Measurements from ENCODE around the gene VEZT. TPM values are rescaled to one million over a fixed set of nuclear protein-coding genes. Genes with fewer than 3 reads are reported as not detected.
"Not testable (repeated sequence)": the region's sequence is repeated elsewhere in the genome, so short reads cannot be mapped to it uniquely, and the experiment has no call there.

Gene VEZT
- total RNA-seq, 1 donor from 2014 or later, result 89.9 TPM

GRCh38 chr12:95227818-95228356 is 10.3 kb downstream of the VEZT start:
- Mint-ChIP-seq H3K4me1 (ENCODE audit: unreplicated experiment) (peaks cover 18% of the 10 kb centered on the region), H3K4me3 (ENCODE audit: unreplicated experiment) (no peak overlapping the region), H3K9me3 (ENCODE audit: unreplicated experiment) (no peaks in the 10 kb centered on the region), H3K36me3 (ENCODE audit: low read depth, unreplicated experiment) (peaks cover 8% of the 10 kb centered on the region), H3K27me3 (ENCODE audit: unreplicated experiment) (no peaks in the 10 kb centered on the region), H3K27ac (ENCODE audit: unreplicated experiment) (peak overlapping the region; percentile 53)
- no peak for DNase-seq (ENCODE audit: low spot score)
- TF ChIP-seq CTCF (IDR thresholded peaks at IDR 0.05; ENCODE audit: unreplicated experiment), result no peak

GRCh38 chr12:95228617-95229016 is 11.0 kb downstream of the VEZT start:
- no peaks in the 10 kb centered on the region for H3K9me3 Mint-ChIP-seq (ENCODE audit: unreplicated experiment)
- H3K4me1 Mint-ChIP-seq (ENCODE audit: unreplicated experiment), result peaks cover 18% of the 10 kb centered on the region
- DNase-seq (ENCODE audit: low spot score), result no peak
- no peaks in the 10 kb centered on the region for H3K27me3 Mint-ChIP-seq (ENCODE audit: unreplicated experiment)
- no peak overlapping the region for H3K27ac Mint-ChIP-seq (ENCODE audit: unreplicated experiment)
- no peak for TF ChIP-seq CTCF (IDR thresholded peaks at IDR 0.05; ENCODE audit: unreplicated experiment)
- peaks cover 8% of the 10 kb centered on the region for H3K36me3 Mint-ChIP-seq (ENCODE audit: low read depth, unreplicated experiment)
- no peak overlapping the region for H3K4me3 Mint-ChIP-seq (ENCODE audit: unreplicated experiment)

GRCh38 chr12:95229636-95230035 is 12.0 kb downstream of the VEZT start:
- H3K36me3 Mint-ChIP-seq (ENCODE audit: low read depth, unreplicated experiment), result peaks cover 7% of the 10 kb centered on the region

GRCh38 chr12:95230313-95230712 is 12.7 kb downstream of the VEZT start:
- Mint-ChIP-seq H3K9me3 (ENCODE audit: unreplicated experiment) (no peaks in the 10 kb centered on the region), H3K4me1 (ENCODE audit: unreplicated experiment) (peaks cover 15% of the 10 kb centered on the region), H3K27me3 (ENCODE audit: unreplicated experiment) (no peaks in the 10 kb centered on the region), H3K36me3 (ENCODE audit: low read depth, unreplicated experiment) (peaks cover 3% of the 10 kb centered on the region), H3K4me3 (ENCODE audit: unreplicated experiment) (no peak overlapping the region), H3K27ac (ENCODE audit: unreplicated experiment) (no peak overlapping the region)
- no peak for TF ChIP-seq CTCF (IDR thresholded peaks at IDR 0.05; ENCODE audit: unreplicated experiment)
- DNase-seq (ENCODE audit: low spot score), result no peak

More at GRCh38 chr12:95229636-95230035, 12.0 kb downstream of the VEZT start:
- Mint-ChIP-seq H3K4me3 (ENCODE audit: unreplicated experiment) (no peak overlapping the region), H3K27me3 (ENCODE audit: unreplicated experiment) (no peaks in the 10 kb centered on the region), H3K9me3 (ENCODE audit: unreplicated experiment) (no peaks in the 10 kb centered on the region), H3K4me1 (ENCODE audit: unreplicated experiment) (peaks cover 18% of the 10 kb centered on the region), H3K27ac (ENCODE audit: unreplicated experiment) (no peak overlapping the region)
- DNase-seq (ENCODE audit: low spot score), result no peak
- no peak for TF ChIP-seq CTCF (IDR thresholded peaks at IDR 0.05; ENCODE audit: unreplicated experiment)

- Mint-ChIP-seq H3K4me1 (ENCODE audit: unreplicated experiment) (peaks cover 15% of the 10 kb centered on the region), H3K36me3 (ENCODE audit: low read depth, unreplicated experiment) (peaks cover 5% of the 10 kb centered on the region), H3K27me3 (ENCODE audit: unreplicated experiment) (no peaks in the 10 kb centered on the region), H3K4me3 (ENCODE audit: unreplicated experiment) (no peak overlapping the region), H3K9me3 (ENCODE audit: unreplicated experiment) (no peaks in the 10 kb centered on the region), H3K27ac (ENCODE audit: unreplicated experiment) (peak overlapping the region; percentile 11)
- no peak for DNase-seq (ENCODE audit: low spot score)
- no peak for TF ChIP-seq CTCF (IDR thresholded peaks at IDR 0.05; ENCODE audit: unreplicated experiment)
These were observed 13.6 kb downstream of the VEZT start for GRCh38 chr12:95231190-95231589.

GRCh38 chr12:95234187-95234586 is 16.6 kb downstream of the VEZT start:
- not testable (repeated sequence) for H3K4me3 Mint-ChIP-seq (ENCODE audit: unreplicated experiment); H3K27ac Mint-ChIP-seq (ENCODE audit: unreplicated experiment); H3K9me3 Mint-ChIP-seq (ENCODE audit: unreplicated experiment); DNase-seq (ENCODE audit: low spot score); H3K27me3 Mint-ChIP-seq (ENCODE audit: unreplicated experiment); H3K4me1 Mint-ChIP-seq (ENCODE audit: unreplicated experiment)
- H3K36me3 Mint-ChIP-seq (ENCODE audit: low read depth, unreplicated experiment), result peaks cover 21% of the 10 kb centered on the region

GRCh38 chr12:95235621-95236020 is 18.0 kb downstream of the VEZT start:
- H3K4me3 Mint-ChIP-seq (ENCODE audit: unreplicated experiment); H3K27ac Mint-ChIP-seq (ENCODE audit: unreplicated experiment); DNase-seq (ENCODE audit: low spot score); H3K9me3 Mint-ChIP-seq (ENCODE audit: unreplicated experiment); H3K4me1 Mint-ChIP-seq (ENCODE audit: unreplicated experiment); H3K27me3 Mint-ChIP-seq (ENCODE audit: unreplicated experiment): not testable (repeated sequence)
- peaks cover 27% of the 10 kb centered on the region for H3K36me3 Mint-ChIP-seq (ENCODE audit: low read depth, unreplicated experiment)

Measured in endothelial cell (in vitro differentiated cells).